ENCODE measurements around the gene GALNT15. TPM values are rescaled to one million over a fixed set of nuclear protein-coding genes. Genes with fewer than 3 reads are reported as not detected.

The GALNT15 gene
- total RNA-seq, 4 donors from 2014 or later, result 18.6 to 196 (median 89.0) TPM

- DNase-seq, result no peak
Measured at GRCh38 chr3:16260046-16260445, 85.6 kb downstream of the GALNT15 start.

GRCh38 chr3:16262174-16262573, 87.7 kb downstream of the GALNT15 start:
- Histone ChIP-seq H3K9me3 (no peaks in the 10 kb centered on the region), H3K27ac (peak overlapping the region in 1 of 4 donors; percentile 2), H3K36me3 (peaks cover 0 to 23% (median 0%) of the 10 kb centered on the region in 3 donors), H3K27me3 (no peaks in the 10 kb centered on the region), H3K4me3 (no peak overlapping the region), H3K4me1 (peaks cover 0 to 33% (median 0%) of the 10 kb centered on the region in 4 donors)
- no peak for TF ChIP-seq POLR2A (IDR thresholded peaks at IDR 0.05)
- TF ChIP-seq CTCF (IDR thresholded peaks at IDR 0.05), result no peak
- no peak for DNase-seq

More at GRCh38 chr3:16260046-16260445, 85.6 kb downstream of the GALNT15 start:
- H3K36me3 ChIP-seq, result peaks cover 0 to 23% (median 0%) of the 10 kb centered on the region in 3 donors
- H3K27me3 ChIP-seq, result no peaks in the 10 kb centered on the region
- H3K9me3 ChIP-seq, result no peaks in the 10 kb centered on the region
- no peak overlapping the region for H3K27ac ChIP-seq
- no peak overlapping the region for H3K4me3 ChIP-seq
- peaks cover 0 to 19% (median 0%) of the 10 kb centered on the region in 4 donors for H3K4me1 ChIP-seq
- TF ChIP-seq CTCF (IDR thresholded peaks at IDR 0.05) (no peak), POLR2A (IDR thresholded peaks at IDR 0.05) (no peak)

GRCh38 chr3:16264174-16264707, 89.8 kb downstream of the GALNT15 start:
- H3K9me3 ChIP-seq, result no peaks in the 10 kb centered on the region
- no peaks in the 10 kb centered on the region for H3K27me3 ChIP-seq
- peaks cover 0 to 35% (median 0%) of the 10 kb centered on the region in 4 donors for H3K4me1 ChIP-seq
- no peak for DNase-seq
- no peak for TF ChIP-seq CTCF (IDR thresholded peaks at IDR 0.05)
- TF ChIP-seq POLR2A (IDR thresholded peaks at IDR 0.05), result no peak
- peak overlapping the region; percentile 88 to 97 (median 92) for H3K27ac ChIP-seq
- H3K4me3 ChIP-seq, result peak overlapping the region; percentile 63 to 92 (median 66)
- H3K36me3 ChIP-seq, result peaks cover 0 to 18% (median 0%) of the 10 kb centered on the region in 3 donors

DNA sequence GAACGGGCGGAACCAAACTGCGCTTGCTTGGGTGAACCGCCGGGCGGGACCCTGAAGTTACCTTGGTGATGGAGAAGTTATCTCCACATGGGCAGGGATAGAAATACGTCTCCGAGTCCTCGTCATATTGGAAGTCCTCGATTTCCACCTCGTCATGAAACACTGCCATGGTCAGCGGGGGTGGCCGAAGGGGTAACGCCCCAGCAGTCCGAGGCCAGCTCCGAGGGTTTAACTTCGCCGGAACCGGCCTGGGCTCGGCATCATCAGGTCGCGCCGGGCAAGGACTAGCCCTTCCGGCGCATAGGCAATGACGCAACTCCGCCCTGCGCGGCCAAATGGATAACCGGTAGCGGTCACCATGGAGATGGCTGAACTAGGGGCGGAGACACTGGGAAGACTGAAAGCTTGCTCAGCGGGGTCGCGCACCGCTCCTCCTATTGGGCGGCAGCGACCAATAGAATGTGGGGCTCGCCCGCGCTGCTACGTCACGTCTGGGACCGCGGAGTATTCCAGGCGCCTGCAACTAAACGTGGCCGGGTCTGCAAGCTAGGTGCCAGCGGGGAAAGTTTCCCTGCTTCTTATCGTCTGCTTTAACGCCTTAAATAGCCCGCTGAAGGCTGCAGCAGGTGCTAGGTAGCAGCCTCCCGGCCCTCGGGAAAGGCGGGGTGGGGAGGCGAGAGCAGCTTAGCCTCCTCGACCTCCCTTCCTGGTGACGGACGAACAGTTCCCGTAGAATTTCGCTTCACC, 90.4 kb downstream of the GALNT15 start, which contains the start of the genes DPH3 and OXNAD1:
DPH3 (minus strand) TSS at position 236 of the 747 bp plus-strand sequence; CDS start at position 169, 67 bp downstream.
OXNAD1 (plus strand) TSS at position 505 of the 747 bp plus-strand sequence. CDS start 5,741 bp downstream, outside the sequence.
- H3K4me1 ChIP-seq, result peaks cover 0 to 35% (median 0%) of the 10 kb centered on the region in 4 donors

DNA sequence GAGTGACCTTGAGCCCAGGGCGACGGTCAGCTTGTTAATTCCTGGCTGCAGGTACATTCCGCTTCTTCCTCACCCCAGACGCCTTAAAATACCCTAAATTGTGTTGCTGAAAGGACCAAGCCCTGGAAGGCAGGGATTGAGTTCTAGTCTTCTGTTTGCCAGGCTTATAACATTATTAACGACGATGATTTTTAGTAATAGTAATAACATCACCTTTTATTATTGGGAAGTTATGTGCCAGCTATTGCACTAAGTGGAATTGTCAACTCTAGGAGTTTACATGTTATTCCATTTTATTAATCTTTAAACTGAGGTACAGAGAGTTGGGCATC, 90.9 kb downstream of the GALNT15 start:
- TF ChIP-seq POLR2A (IDR thresholded peaks at IDR 0.05), result peak in 1 of 2 donors; percentile 24
- TF ChIP-seq CTCF (IDR thresholded peaks at IDR 0.05), result no peak
- Histone ChIP-seq H3K4me1 (peaks cover 0 to 35% (median 0%) of the 10 kb centered on the region in 4 donors), H3K4me3 (peak overlapping the region; percentile 63 to 92 (median 66)), H3K27ac (peak overlapping the region; percentile 88 to 97 (median 92)), H3K36me3 (peaks cover 0 to 16% (median 0%) of the 10 kb centered on the region in 3 donors), H3K9me3 (no peaks in the 10 kb centered on the region), H3K27me3 (no peaks in the 10 kb centered on the region)
- no peak for DNase-seq

More for the DNA sequence above, 90.4 kb downstream of the GALNT15 start, which contains the start of the genes DPH3 and OXNAD1:
- H3K36me3 ChIP-seq, result peaks cover 0 to 18% (median 0%) of the 10 kb centered on the region in 3 donors
- no peaks in the 10 kb centered on the region for H3K9me3 ChIP-seq
- DNase-seq, result peak; percentile 99 to 100 (median 99)
- peak in 4 of 6 experiments; percentile 8 to 55 (median 52) for TF ChIP-seq CTCF (IDR thresholded peaks at IDR 0.05)
- TF ChIP-seq POLR2A (IDR thresholded peaks at IDR 0.05), result peak; percentile 77 to 84
- peak within 1 kb of the TSS; percentile 88 to 97 (median 92) for H3K27ac ChIP-seq
- H3K27me3 ChIP-seq, result no peaks in the 10 kb centered on the region
- peak within 1 kb of the TSS; percentile 63 to 92 (median 66) for H3K4me3 ChIP-seq

All from Peyer's patch (tissue), 4 donors.